H9 (cell line): ENCODE measurements around the gene DIO1. TPM values are rescaled to one million over a fixed set of nuclear protein-coding genes. Genes with fewer than 3 reads are reported as not detected.

Experiments used
- DNase-seq: peaks from one replicate; pipeline ENCODE4 v3.0.0-alpha.2; 2017
- H2AFZ ChIP-seq: one replicate; pipeline ENCODE4 v1.6.1; 2013; ENCODE audit warnings: mild to moderate bottlenecking, low read length, control low read depth, moderate library complexity
- H2AK5ac ChIP-seq: 2 replicates; pipeline ENCODE4 v1.6.1; 2013; ENCODE audit warnings: low read length, control low read depth, mixed read lengths; ENCODE audit not compliant: insufficient read length
- H2BK120ac ChIP-seq: one replicate; pipeline ENCODE4 v1.6.1; 2013; ENCODE audit warnings: low read depth, mild to moderate bottlenecking, low read length, control low read depth, inconsistent platforms; ENCODE audit not compliant: poor library complexity, severe bottlenecking
- H2BK12ac ChIP-seq: 2 replicates; pipeline ENCODE4 v1.6.1; 2013; ENCODE audit warnings: low read length, control low read depth, mixed read lengths, low read depth; ENCODE audit not compliant: insufficient read length
- H2BK15ac ChIP-seq: 2 replicates; pipeline ENCODE4 v1.6.1; 2013; ENCODE audit warnings: low read depth, low read length, control low read depth
- H2BK20ac ChIP-seq: one replicate; pipeline ENCODE4 v1.6.1; 2013; ENCODE audit warnings: low read depth, mild to moderate bottlenecking, low read length, control low read depth, inconsistent platforms; ENCODE audit not compliant: poor library complexity, severe bottlenecking
- H2BK5ac ChIP-seq: 2 replicates; pipeline ENCODE4 v1.6.1; 2013; ENCODE audit warnings: low read length, control low read depth, mixed read lengths; ENCODE audit not compliant: insufficient read length
- H3K14ac ChIP-seq: 2 replicates; pipeline ENCODE4 v1.6.1; 2013; ENCODE audit warnings: low read length, control low read depth; ENCODE audit not compliant: insufficient read depth
- H3K18ac ChIP-seq: 2 replicates; pipeline ENCODE4 v1.6.1; 2013; ENCODE audit warnings: low read depth, mild to moderate bottlenecking, mixed read lengths, low read length, control low read depth; ENCODE audit not compliant: insufficient read length
- H3K23ac ChIP-seq: 2 replicates; pipeline ENCODE4 v1.6.1; 2013; ENCODE audit warnings: low read length, control low read depth, mixed read lengths, low read depth; ENCODE audit not compliant: insufficient read length
- H3K23me2 ChIP-seq: 2 replicates; pipeline ENCODE4 v1.6.1; 2013; ENCODE audit warnings: low read depth, mild to moderate bottlenecking, mixed read lengths, low read length, control low read depth; ENCODE audit not compliant: insufficient read length, poor library complexity, severe bottlenecking
- H3K27ac ChIP-seq: 2 replicates; pipeline ENCODE4 v1.5.1; 2013; ENCODE audit warnings: low read length, control low read depth, mixed read lengths, low read depth; ENCODE audit not compliant: insufficient read length
- H3K27me3 ChIP-seq: 2 replicates; pipeline ENCODE4 v1.6.1; 2013; ENCODE audit warnings: low read length, control low read depth, inconsistent platforms; ENCODE audit not compliant: insufficient read depth
- H3K4ac ChIP-seq: 2 replicates; pipeline ENCODE4 v1.6.1; 2013; ENCODE audit warnings: low read depth, mild to moderate bottlenecking, control low read depth, inconsistent platforms, low read length, moderate library complexity
- H3K4me1 ChIP-seq: 2 replicates; pipeline ENCODE4 v1.6.1; 2013; ENCODE audit warnings: low read length, control low read depth, inconsistent platforms; ENCODE audit not compliant: insufficient read depth
- H3K4me2 ChIP-seq: 2 replicates; pipeline ENCODE4 v1.6.1; 2013; ENCODE audit warnings: low read length, control low read depth, mixed read lengths; ENCODE audit not compliant: insufficient read length, insufficient read depth
- H3K56ac ChIP-seq: 2 replicates; pipeline ENCODE4 v1.6.1; 2013; ENCODE audit warnings: low read depth, mild to moderate bottlenecking, mixed read lengths, low read length, control low read depth; ENCODE audit not compliant: insufficient read length
- H3K79me1 ChIP-seq: 2 replicates; pipeline ENCODE4 v1.6.1; 2013; ENCODE audit warnings: low read depth, mild to moderate bottlenecking, moderate library complexity, low read length, control low read depth, inconsistent platforms; ENCODE audit not compliant: insufficient read depth, poor library complexity, severe bottlenecking
- H3K79me2 ChIP-seq: 2 replicates; pipeline ENCODE4 v1.6.1; 2013; ENCODE audit warnings: low read length, control low read depth, inconsistent platforms; ENCODE audit not compliant: insufficient read depth
- H3K9ac ChIP-seq: 2 replicates; pipeline ENCODE4 v1.6.1; 2013; ENCODE audit warnings: low read length, control low read depth, mixed read lengths; ENCODE audit not compliant: insufficient read length; ENCODE audit errors: extremely low read depth
- H3K9me3 ChIP-seq: one replicate; pipeline ENCODE4 v1.6.1; 2013; ENCODE audit warnings: low read depth, low read length, inconsistent platforms; ENCODE audit not compliant: control insufficient read depth
- H3T11ph ChIP-seq: one replicate; pipeline ENCODE4 v1.6.1; 2013; ENCODE audit warnings: mild to moderate bottlenecking, low read length, control low read depth, inconsistent platforms
- H4K20me1 ChIP-seq: one replicate; pipeline ENCODE4 v1.6.1; 2013; ENCODE audit not compliant: control insufficient read depth, insufficient read length, insufficient read depth
- H4K5ac ChIP-seq: 2 replicates; pipeline ENCODE4 v1.6.1; 2013; ENCODE audit warnings: low read depth, mild to moderate bottlenecking, mixed read lengths, low read length, control low read depth; ENCODE audit not compliant: insufficient read length
- H4K8ac ChIP-seq: replicated peaks from 2 replicates; pipeline ENCODE4 v1.6.1; 2013; ENCODE audit warnings: low read length, control low read depth, mixed read lengths, low read depth; ENCODE audit not compliant: insufficient read length
- H4K91ac ChIP-seq: 2 replicates; pipeline ENCODE4 v1.6.1; 2013; ENCODE audit warnings: low read depth, mild to moderate bottlenecking, moderate library complexity, mixed read lengths, low read length, control low read depth; ENCODE audit not compliant: insufficient read length
- H3K27ac Mint-ChIP-seq, 3 experiments: 2 replicates in 2 of 3; 3 replicates in 1 of 3; pipeline ENCODE4 v1.8.0; 2020 to 2021; ENCODE audit warnings: mixed read lengths in 3 of 3, mild to moderate bottlenecking in 1 of 3, moderate library complexity in 1 of 3
- H3K27me3 Mint-ChIP-seq: 2 replicates; pipeline ENCODE4 v1.8.0; 2021; ENCODE audit warnings: low read depth, mild to moderate bottlenecking, moderate library complexity, mixed read lengths
- H3K36me3 Mint-ChIP-seq, 3 experiments: 2 replicates in 2 of 3; 3 replicates in 1 of 3; pipeline ENCODE4 v1.8.0; 2020 to 2021; ENCODE audit warnings: low read depth in 3 of 3, mixed read lengths in 3 of 3; ENCODE audit not compliant: insufficient read depth in 1 of 3
- H3K4me1 Mint-ChIP-seq, 2 experiments: 2 replicates each; pipeline ENCODE4 v1.8.0; 2020; ENCODE audit warnings: mixed read lengths in 2 of 2
- H3K4me3 Mint-ChIP-seq, 2 experiments: 2 replicates in 1 of 2; 3 replicates in 1 of 2; pipeline ENCODE4 v1.8.0; 2020 to 2021; ENCODE audit warnings: mild to moderate bottlenecking in 2 of 2, mixed read lengths in 2 of 2, moderate library complexity in 1 of 2
- H3K9me3 Mint-ChIP-seq, 2 experiments: 2 replicates in 1 of 2; 3 replicates in 1 of 2; pipeline ENCODE4 v1.8.0; 2020; ENCODE audit warnings: mild to moderate bottlenecking in 2 of 2, mixed read lengths in 2 of 2, moderate library complexity in 1 of 2
- WGBS: extraction: QIAGEN DNeasy Blood & Tissue Kit; methylation state at CpG from one replicate; pipeline ENCODE4 v1.1.7; 2013; ENCODE audit warnings: missing lambda C conversion rate, low lambda C conversion rate, mixed read lengths; ENCODE audit not compliant: insufficient read length; ENCODE audit errors: extremely low coverage; 5-methylcytosine and 5-hydroxymethylcytosine counted together
- long read RNA-seq: library from polyadenylated mRNA; unstranded; transcript quantifications from one replicate; pipeline ENCODE4 v2.0.0, GENCODE V29; 2020
- total RNA-seq: library from RNA; stranded (reverse); gene quantifications from 2 replicates; pipeline ENCODE4 v1.2.1, GENCODE V29; 2021
- TF ChIP-seq, protein P1 (sequence below): fragments of 200-600 bp; sonication (generic); conservative IDR thresholded peaks from 3 replicates; pipeline ENCODE4 v1.8.0; 2021; ENCODE audit warnings: antibody characterized with exemption, mild to moderate bottlenecking

The DIO1 gene
- not detected in 2 replicates for total RNA-seq
- long read RNA-seq = 0 reads

- Histone ChIP-seq H2BK5ac (no peak within 1 kb of the TSS), H3T11ph (no peak within 1 kb of the TSS), H3K4me2 (no peak within 1 kb of the TSS), H2BK15ac (no peak within 1 kb of the TSS), H4K20me1 (no peaks in the 10 kb centered on the region), H3K27me3 (no peaks in the 10 kb centered on the region), H4K5ac (no peak within 1 kb of the TSS), H4K8ac (no peak within 1 kb of the TSS), H2BK12ac (no peak within 1 kb of the TSS), H3K14ac (no peak within 1 kb of the TSS), H3K4ac (no peak within 1 kb of the TSS), H3K9me3 (no peaks in the 10 kb centered on the region), H3K9ac (no peak within 1 kb of the TSS), H2BK20ac (no peak within 1 kb of the TSS), H3K79me1 (no peaks in the 10 kb centered on the region), H3K4me1 (no peaks in the 10 kb centered on the region; the same call in 1 of the 2 replicates), H3K23me2 (no peaks in the 10 kb centered on the region), H2BK120ac (no peak within 1 kb of the TSS), H3K79me2 (no peaks in the 10 kb centered on the region), H3K18ac (no peak within 1 kb of the TSS), H2AK5ac (no peak within 1 kb of the TSS), H3K27ac (no peak within 1 kb of the TSS), H3K56ac (no peak within 1 kb of the TSS), H4K91ac (no peak within 1 kb of the TSS), H2AFZ (no peak within 1 kb of the TSS), H3K23ac (no peak within 1 kb of the TSS)
- TF ChIP-seq, protein P1, sequence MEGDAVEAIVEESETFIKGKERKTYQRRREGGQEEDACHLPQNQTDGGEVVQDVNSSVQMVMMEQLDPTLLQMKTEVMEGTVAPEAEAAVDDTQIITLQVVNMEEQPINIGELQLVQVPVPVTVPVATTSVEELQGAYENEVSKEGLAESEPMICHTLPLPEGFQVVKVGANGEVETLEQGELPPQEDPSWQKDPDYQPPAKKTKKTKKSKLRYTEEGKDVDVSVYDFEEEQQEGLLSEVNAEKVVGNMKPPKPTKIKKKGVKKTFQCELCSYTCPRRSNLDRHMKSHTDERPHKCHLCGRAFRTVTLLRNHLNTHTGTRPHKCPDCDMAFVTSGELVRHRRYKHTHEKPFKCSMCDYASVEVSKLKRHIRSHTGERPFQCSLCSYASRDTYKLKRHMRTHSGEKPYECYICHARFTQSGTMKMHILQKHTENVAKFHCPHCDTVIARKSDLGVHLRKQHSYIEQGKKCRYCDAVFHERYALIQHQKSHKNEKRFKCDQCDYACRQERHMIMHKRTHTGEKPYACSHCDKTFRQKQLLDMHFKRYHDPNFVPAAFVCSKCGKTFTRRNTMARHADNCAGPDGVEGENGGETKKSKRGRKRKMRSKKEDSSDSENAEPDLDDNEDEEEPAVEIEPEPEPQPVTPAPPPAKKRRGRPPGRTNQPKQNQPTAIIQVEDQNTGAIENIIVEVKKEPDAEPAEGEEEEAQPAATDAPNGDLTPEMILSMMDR = no peak
- Mint-ChIP-seq H3K9me3 (no peaks in the 10 kb centered on the region), H3K4me1 (peaks cover 12 to 17% of the 10 kb centered on the region in 2 experiments), H3K4me3 (no peak within 1 kb of the TSS), H3K27ac (no peak within 1 kb of the TSS; a peak in 1 of 7 replicates), H3K27me3 (peaks cover 10% of the 10 kb centered on the region), H3K36me3 (no peaks in the 10 kb centered on the region)
- no CpG with 5 or more reads among the region's 14 CpGs for WGBS
- peak; percentile 61 for DNase-seq
These were observed at the start of gene DIO1 for GRCh38 chr1:53893999-53894636. DIO1 (plus strand) TSS chr1:53894187; CDS start chr1:53894211, 24 bp downstream.
